AG20443 (cell line): ENCODE results near the gene NDNF.

Source experiments
- DNase-seq: peaks from one replicate; pipeline ENCODE4 v3.0.0; 2012; ENCODE audit warnings: low spot score, mixed read lengths

NDNF gene

DNA sequence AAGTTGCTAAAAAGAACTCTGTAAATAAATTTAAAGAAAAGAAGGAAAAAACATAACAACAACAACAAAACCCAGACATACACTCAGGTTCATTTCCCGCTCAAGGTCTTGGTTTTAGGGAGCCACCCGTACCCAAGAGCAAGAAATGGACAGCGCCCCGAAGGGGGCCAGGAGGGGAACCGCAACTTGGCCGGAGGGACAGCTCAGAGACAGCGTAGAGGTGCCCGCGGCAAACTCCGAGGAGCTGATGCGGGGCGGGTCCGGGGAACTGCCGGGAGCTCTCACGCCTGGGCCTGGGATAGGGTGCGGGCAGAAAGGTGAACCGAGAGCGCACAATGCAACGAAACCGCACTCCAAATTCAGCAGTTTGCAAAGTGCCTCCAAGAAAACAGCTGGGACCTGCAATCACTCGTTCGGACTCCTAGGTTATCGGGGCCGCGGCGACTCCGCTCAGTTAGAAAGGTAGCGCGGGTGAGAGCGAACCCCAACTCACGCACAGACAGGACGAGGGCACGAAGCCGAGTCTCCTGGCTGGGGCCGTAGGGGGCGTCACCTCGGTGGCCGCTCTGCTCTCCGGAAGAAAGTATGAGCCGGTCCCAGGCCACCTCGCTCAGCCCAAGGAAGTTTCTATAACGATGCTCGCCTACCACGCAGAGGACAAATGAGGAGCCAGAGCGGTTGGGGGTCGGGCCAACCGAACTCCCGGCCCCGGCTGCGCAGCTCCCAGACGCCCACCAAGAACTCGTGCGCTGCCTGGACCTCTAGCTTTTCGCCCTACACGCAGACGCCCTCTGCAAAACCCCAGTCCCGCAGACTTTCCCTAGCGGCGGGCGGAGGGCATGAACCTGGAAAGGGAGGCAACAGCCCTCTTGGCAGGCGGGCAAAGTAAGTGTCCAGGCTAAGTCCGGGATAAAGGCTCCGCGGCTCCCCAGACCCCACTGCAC lies 1.4 kb downstream of the NDNF start:
- peak; percentile 71 for DNase-seq

DNA sequence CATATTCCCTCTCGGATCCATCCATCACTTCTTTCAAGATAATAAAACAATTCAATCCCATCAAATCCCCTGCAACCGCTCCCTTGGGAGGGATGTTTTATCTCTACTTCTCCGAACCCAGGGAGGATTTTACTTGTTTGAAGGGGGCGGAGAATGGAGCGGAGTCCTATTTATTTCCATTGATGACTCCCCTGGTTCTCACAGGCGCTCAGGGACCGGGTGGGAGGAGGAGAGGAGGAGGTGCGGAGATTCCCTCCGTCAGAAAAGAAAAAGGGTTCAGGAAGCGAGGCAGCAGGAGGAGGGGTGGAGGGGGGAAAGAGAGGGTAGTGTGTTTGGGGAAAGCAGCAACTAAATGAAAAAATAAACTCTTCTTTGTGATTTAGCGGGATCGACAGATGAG lies 2.1 kb downstream of the NDNF start:
- DNase-seq = no peak

DNA sequence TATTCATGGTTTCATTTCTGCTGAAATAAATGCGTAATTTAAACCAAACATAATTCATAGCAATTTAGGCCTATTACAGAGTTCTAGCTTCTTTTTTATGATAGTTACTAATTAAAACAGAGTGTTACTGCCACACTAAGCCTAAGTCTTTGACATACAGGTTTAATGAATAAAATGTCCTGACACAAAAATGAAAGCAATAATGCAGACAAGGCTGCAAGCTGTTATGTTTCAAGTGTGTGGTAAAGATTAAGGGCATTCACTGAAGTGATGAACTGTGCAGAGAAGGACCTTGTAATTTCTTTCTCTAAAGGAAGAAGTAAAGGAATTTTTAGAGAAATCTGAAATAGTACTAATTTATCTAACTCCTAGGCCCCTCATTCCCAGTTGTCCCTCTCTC lies 2.9 kb downstream of the NDNF start:
- no peak for DNase-seq

DNA sequence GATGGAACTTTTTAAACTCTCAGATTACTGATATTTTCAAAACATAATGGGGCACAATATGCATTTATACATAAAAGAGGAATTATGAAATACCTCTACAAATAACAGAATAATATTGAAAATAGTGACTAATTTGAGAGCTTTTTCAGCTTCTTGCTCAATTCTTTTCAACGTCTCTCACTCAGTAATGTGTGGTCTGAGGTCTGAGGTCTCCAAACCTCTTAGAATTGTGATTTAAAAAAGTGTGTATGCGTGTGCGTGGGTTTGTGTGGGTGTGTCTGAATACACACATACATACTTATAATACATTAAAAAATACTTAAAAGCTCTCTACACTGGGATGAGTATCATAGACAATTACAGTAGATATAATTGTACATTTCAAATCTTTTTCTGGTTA lies 7.9 kb downstream of the NDNF start:
- no peak for DNase-seq

DNA sequence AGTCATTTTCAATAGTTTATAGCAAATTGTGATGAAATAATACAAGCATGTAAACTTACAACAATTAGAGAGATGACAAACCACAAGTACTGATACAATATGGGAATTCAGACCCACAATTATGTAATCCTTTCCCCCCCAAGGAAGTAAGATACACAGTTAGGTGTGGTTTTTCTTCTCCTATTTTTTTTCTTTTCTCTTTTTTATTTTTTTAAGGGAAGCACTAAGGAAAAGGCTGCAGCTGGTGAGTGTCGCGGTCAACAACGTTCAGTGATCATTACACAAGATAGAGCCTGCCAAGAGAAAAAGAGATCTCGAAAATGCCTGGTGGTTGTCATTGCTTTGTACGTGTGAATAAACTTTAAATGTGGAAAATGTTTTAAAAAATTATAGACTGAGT lies 9.8 kb downstream of the NDNF start:
- DNase-seq = no peak

DNA sequence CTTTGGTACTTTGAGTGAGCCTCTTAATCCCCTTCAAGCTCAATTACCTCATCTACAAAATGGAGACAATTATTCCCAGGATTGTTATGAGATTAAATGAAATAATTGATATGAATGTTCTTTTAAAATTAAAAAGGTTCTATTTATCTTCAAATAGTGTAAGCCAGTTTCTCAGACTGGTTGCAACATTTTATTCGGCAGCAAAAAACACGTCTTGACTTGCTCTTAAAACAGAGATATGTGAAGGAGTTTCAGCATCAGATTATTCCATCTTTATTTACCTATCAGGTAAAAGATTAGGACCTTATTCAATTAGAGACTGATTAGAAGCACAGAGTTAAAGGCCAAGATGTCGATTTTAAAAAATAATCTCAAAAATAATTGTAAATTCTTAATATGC lies 10.5 kb downstream of the NDNF start:
- no peak for DNase-seq

DNA sequence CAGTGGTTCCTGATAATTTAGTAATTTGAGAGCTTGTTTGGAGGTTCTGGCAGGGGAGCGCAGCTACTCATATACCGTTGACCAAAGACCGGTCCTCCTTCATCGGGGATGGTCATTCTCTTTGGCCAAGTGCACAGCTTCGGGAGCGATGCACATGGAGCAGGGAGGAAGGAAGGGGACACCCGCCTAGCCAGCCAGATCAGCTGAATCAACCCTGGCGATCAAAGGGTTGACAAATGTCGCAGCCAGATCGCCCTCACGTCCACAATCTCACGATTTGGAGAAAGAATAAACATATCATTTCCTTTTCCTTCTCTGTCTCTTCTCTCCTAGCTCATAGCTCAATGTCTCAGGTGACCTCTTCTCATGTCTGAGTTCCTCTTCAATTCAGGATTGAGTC lies 11.1 kb downstream of the NDNF start:
- DNase-seq = no peak

DNA sequence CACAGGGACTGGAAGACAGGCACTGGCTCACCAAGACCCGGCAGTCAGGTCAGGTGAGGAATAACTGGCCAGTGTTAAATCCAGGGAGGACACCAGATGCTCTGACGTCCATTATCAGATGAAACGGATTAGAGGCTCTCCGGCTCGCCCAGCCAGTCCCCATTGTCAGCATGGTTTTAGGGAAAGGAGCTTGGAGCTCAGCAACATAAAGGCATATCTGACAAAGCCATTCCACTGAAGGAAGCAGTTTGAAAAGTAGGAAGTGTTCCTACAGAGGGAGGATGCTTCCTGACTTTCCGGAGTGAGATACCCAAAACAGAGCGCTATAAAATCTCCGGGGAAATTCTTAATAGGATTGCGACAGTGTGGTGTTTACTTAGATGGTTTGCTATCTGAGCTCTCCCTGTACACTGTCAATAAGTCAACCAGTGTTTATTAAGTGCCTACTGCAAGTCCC lies 14.8 kb downstream of the NDNF start:
- DNase-seq = no peak

DNA sequence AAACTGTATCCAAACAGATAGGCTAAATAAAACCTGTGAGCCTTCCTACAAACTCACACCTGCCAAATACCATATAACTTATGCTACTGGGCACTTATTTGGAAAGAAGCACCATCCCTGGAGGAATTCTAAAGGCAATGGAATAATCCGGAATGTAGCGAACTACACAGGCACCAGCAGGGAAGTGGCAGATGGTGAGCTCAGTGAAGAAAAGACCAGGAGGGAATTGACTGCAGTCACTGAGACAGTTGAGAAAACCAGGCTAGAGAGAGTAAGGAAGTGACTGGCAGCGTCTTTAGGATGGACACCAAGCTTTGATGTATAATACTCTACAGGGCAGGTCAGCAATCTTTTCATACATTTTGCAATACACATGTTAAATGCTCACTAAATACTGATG lies 16.3 kb downstream of the NDNF start:
- DNase-seq = no peak

DNA sequence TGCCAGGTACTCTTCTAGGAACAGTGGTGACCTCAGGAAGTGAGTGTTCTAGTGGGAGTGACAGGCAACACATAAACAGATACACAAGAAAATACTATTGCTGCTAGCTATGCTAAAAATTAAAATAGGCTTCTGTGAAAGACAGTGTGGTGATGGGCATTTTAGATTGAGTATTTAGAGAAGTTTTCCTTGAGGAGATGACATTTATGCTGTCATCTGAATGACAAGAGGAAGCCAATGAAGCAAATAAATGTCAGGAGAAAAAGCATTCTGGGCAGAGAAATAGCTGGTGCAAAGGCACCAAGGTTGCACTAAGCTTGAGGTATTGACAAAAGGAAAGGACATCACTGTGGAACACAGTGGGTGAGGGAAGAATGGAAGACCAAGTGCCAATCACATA lies 18.0 kb downstream of the NDNF start:
- no peak for DNase-seq

DNA sequence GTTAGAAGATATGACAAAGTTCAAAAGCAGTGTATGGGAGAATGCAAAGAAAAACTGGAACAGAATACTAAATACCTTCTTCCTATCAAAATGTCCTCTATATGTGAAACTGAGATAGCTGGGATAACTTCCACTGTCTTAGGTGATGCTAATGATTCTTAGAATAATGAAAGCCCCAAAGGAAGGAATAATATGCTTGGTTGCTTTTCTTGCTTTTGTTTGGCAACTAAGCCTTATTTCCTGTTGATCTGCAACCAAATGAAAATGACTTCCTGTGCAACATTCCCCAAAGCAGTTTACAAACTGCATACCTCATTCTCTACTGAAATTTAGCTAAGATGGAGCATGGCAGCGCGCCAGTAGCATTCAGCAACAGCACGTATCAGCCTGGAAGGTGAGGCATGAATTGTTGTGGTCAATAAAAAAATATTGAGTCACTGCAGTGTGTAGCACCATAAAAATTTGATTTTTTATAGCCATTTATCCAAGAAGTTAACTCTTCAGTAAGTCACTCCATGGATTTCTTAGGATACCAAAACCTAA lies 18.7 kb downstream of the NDNF start:
- DNase-seq = peak; percentile 25

DNA sequence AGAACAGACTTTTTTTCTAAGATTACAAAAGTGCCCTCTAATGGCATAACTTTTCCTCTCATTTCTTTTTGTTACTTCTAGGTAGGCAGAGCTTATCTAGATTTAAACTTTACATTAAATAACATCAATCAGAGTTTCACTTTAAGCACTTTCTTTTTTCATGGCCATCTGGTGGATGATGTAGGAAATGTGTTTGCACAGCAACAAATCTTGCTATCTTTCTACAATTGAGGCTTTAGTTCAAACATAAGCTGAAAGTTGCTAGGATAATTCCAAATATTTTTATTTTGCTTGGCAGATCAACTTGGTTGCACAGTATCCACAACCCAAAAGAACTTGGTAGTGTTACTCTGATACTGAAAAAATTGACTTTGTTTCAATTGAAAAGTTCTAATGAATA lies 22.0 kb downstream of the NDNF start:
- DNase-seq = no peak

DNA sequence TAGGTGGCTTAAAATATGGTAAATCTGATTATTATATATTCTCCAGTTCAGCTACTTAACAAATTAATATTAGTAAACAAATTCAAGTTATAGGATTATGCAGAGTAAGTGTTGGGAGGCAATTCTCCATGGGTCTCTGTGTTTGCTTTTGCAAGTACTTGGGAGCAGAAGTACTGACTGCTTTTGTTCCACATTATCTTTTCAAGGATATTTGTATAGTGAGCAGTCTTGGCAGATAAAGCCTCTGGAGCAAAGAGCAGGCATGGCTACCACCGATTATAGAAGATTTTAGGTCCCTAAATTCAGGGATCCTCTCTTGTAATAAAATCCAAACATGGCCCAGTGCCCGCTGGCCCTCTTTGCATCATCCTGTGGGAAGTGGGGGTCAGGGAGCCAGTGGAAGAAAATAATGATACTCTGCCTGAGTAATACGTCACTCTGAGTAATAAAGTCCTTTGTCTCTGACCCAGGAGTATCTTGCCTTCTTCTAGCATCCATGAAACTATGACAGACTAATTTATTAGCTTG lies 23.2 kb downstream of the NDNF start:
- DNase-seq = no peak

DNA sequence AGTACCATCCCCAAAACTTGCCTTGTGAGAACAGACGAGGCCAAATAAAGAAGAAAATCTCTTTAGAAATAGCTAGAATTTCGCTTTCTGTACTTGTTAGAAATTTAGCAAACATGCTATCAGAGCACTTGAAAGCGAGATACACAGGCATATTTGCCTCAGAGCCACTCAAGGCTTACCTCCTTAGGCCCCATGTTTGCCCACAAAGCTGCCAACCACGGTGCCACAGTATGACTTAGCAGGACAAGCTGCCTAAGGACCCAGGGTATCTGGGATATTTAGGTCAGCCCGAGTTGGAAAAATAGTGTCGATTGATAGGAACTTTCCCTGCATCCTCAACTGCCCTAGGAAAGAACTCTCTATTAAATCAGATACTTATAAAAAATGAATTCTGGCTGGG lies 24.2 kb downstream of the NDNF start:
- no peak for DNase-seq

DNA sequence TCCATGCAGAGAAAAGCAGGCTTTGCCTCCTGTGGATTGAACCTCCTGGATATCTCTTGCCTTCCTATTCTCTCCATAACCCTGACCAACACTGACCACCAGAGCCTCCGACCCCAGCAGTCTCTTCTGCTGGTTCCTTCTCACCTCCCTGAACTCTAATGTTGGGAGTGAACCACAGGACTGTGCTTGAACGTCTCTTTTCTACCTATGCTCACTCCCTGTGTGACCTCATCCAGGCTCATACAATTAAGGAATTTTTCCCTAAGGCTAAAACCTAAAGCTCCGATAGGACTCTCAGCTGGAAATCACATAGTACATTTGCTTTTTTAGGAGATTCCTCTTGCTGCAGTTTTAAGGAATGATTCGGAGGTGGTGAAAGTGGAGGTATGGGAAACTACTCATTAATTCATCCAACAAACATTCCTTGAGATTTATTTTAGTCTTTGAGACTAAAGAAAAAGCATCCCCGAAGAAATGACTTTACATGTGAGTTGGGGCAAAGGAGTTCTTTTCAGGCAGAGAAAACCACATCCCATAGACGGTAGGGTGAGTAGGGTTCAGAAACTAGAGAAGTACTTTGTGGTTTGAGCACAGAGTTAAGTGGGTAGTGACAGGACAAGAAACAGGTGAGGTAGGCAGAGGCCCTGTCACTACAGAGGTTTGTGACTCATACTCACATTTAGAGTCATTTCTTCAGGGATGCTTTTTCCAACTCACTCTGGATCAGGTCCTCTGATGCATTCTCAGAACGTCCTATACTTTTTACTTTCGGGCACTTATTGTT lies 30.8 kb downstream of the NDNF start:
- DNase-seq = no peak

DNA sequence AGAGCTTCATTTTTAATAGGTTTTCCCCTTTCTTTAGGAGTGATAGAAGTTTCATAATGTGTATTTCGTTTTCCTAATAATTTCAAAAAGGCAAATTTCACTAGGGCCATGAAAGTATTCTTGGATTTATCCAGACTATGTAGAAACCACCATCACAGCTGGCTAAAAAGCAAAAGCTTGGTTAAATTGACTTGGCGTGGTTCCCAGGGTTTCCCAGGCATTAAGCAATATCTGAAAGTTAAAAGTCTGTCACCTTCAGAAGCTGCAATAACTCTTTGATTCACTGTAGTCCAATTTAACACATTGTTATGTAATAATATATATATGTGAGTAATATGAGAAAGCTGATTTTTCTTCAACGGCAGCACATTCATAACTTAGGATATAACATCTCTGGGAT lies 38.3 kb downstream of the NDNF start:
- no peak for DNase-seq

DNA sequence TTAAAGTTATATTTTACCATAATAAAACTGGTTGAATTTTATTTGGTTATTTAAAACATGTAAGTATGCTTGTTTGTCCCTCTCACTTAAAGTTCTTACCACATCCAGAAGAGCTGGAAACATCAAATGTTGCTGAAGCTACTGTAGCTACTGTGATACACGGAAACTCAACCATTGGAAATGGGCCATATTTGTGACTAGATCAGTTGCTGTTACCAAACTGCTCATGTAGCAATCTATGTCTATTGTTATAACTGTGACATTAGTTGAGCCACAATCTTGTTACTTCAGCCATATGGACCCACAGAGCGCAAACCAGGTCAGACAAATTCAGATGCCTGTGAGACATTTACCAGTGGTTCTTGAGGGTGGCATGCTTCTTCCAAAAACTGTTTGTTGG lies 41.6 kb downstream of the NDNF start:
- DNase-seq = no peak

DNA sequence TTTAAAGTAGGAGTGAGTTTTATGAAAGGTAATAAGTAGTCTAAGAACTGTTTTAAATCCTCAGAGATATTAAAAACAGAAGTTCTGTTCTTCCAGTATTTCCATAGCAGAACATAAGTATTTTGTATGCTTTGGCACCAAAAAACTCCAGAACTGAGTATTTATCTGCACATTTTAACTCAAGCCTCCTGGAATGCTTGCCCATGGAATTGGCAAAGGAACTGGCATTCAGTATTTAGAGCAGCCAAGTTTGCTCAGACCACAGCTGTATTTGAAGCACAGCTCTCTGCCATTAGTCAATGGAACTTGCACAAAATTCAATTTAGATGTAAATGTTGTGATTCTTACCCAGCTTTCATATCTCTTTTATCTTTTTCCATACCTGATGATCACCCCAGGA lies 42.2 kb downstream of the NDNF start:
- DNase-seq = no peak

DNA sequence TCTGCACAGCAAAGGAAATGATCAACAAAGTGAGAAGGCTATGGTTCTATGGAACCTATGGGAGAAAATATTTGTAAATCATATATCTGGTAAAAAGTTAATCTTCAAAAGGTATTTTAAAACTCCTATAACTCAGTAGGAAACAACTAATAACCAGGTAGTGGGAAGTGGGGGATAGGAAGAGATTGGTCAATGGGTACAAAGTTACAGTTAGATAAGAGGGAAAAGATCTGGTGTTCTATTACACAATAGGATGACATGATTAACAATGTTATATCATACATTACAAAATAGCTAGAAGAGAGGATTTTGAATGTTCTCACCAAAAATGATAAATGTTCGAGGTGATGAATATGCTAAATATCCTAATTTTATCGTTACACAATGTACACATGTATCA lies 46.3 kb downstream of the NDNF start:
- DNase-seq = no peak

DNA sequence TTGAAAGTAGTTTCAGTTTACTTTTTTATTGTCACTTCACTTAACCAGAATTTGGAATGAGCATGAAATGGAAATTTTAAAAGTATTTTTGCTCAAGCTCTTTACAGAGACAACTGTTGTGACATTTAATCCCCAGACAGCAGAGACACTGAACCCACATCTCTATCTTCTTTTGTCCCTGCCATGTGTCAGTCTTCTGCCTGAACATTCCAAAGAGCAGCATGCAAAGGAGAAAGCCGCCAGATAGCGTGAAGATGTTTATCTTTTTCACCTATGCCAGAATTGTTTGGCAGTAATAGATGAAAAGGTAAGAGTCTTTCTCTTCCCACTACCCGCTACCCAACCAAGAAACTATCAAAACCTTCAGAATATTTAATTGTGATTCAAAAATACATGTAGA lies 46.8 kb downstream of the NDNF start:
- DNase-seq = no peak

DNA sequence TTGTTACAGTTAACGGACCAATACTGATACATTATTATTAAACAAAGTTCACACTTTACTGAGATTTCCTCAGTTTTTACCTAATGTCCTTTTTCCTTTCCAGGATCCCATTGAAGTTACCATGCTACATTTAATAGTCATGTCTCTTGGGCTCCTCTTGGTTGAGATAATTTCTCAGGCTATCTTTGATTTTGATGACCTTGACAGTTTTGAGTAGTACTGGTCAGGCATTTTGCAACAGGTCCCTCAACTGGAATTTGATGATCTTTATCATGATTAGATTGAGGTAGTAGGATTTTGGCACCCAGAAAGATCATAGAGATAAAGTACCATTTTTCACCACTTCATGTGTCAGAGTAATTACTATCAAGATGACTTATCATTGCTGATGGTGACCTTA lies 53.8 kb downstream of the NDNF start:
- DNase-seq = no peak

DNA sequence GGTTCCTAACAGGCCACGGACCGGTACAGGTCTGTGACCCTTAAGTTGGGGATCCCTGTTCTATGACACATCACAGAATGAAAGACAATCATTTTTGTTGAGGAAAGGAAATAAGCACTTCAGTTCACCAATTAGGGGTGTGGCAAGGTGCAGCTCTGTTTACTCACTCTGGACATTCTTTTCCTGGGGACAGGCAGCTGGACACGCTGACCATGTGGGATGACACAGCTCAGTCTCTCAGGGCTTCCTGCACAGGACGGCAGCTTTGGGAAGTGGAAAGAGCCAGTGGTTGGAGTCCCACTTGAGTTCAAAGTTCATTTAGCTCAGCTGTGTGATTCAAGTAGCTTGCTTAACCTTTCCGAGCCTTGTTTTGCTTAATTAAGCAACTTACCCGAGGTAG lies 55.7 kb downstream of the NDNF start:
- DNase-seq = no peak

DNA sequence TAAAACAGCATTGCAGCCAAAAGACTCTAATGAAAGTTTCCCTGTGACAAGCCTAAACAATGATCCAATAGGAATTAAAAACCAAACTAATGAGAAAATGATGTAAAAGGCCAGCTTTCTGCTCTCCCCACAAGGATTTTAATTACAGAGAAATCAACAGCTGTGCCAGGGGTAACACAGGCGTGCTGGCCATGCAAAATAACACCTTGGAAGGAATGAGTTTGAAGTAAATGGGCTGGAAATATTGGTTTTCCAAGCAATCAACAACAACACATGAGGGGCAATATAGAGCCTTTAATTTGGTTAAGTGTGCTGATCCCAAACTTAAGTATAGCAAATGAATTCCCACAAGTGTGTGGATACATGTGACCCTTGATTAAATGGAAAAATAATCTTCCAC lies 56.9 kb downstream of the NDNF start:
- no peak for DNase-seq
